WTC11 (cell line): ENCODE results near the gene MARVELD1. TPM values are rescaled to one million over a fixed set of nuclear protein-coding genes. Genes with fewer than 3 reads are reported as not detected.

Experiments used
- ATAC-seq: fragments of 200-7000 bp; cut with Tn5 transposase; 2 replicates; pipeline ENCODE4 v1.10.0; 2021; ENCODE audit warnings: mild to moderate bottlenecking, moderate library complexity
- CTCF ChIA-PET: fragments of 300-600 bp; sonication (Branson Sonifier 250); formaldehyde crosslinking; loops from one replicate; lab custom pipeline; 2021; ENCODE audit warnings: antibody characterized with exemption; lab: Charles Lee
- POLR2A ChIA-PET: fragments of 350-600 bp; sonication (Branson Sonifier 250); formaldehyde crosslinking; loops from one replicate; lab custom pipeline; 2021; ENCODE audit warnings: antibody characterized with exemption; lab: Charles Lee
- DNase-seq: peaks from one replicate; pipeline ENCODE4 v3.0.0; 2021; ENCODE audit warnings: low spot score
- H3K27ac Mint-ChIP-seq: 2 replicates; pipeline ENCODE4 v1.8.0; 2021; ENCODE audit warnings: mixed read lengths
- H3K27me3 Mint-ChIP-seq: 2 replicates; pipeline ENCODE4 v1.8.0; 2021; ENCODE audit warnings: low read depth, mild to moderate bottlenecking, moderate library complexity, mixed read lengths
- H3K36me3 Mint-ChIP-seq: 2 replicates; pipeline ENCODE4 v1.8.0; 2021; ENCODE audit warnings: mixed read lengths
- H3K4me1 Mint-ChIP-seq: 2 replicates; pipeline ENCODE4 v1.8.0; 2022; ENCODE audit warnings: mixed read lengths
- H3K4me3 Mint-ChIP-seq: 2 replicates; pipeline ENCODE4 v1.8.0; 2021; ENCODE audit warnings: mild to moderate bottlenecking, moderate library complexity, mixed read lengths
- H3K9me3 Mint-ChIP-seq: 2 replicates; pipeline ENCODE4 v1.8.0; 2021; ENCODE audit warnings: mixed read lengths
- AR ChIP-seq: fragments of 250-450 bp; sonication (Bioruptor Pico); IDR thresholded peaks from 2 replicates; pipeline ENCODE4 v1.9.0; 2021; ENCODE audit warnings: mild to moderate bottlenecking
- ATF1 ChIP-seq: sonication (generic); formaldehyde crosslinking; IDR thresholded peaks from 2 replicates; pipeline ENCODE4 v1.8.1; 2023; ENCODE audit warnings: mild to moderate bottlenecking, moderate library complexity, missing genetic modification reagents
- ELF4 ChIP-seq: sonication (generic); formaldehyde crosslinking; IDR thresholded peaks from 2 replicates; pipeline ENCODE4 v1.8.1; 2022; ENCODE audit warnings: low read depth, mild to moderate bottlenecking, moderate library complexity, missing genetic modification reagents
- EMX1 ChIP-seq: fragments of 250-450 bp; sonication (Bioruptor Pico); IDR thresholded peaks from 2 replicates; pipeline ENCODE4 v1.8.0; 2021; ENCODE audit warnings: mild to moderate bottlenecking
- FOXK1 ChIP-seq: sonication (generic); formaldehyde crosslinking; IDR thresholded peaks from 2 replicates; pipeline ENCODE4 v1.8.0; 2022; ENCODE audit warnings: mild to moderate bottlenecking, moderate library complexity, missing genetic modification reagents
- GRHL2 ChIP-seq: fragments of 250-450 bp; sonication (Bioruptor Pico); IDR thresholded peaks from 2 replicates; pipeline ENCODE4 v1.8.0; 2022; ENCODE audit warnings: mild to moderate bottlenecking, moderate library complexity; ENCODE audit not compliant: insufficient replicate concordance, severe bottlenecking
- JUN ChIP-seq: sonication (generic); formaldehyde crosslinking; IDR thresholded peaks from 2 replicates; pipeline ENCODE4 v1.8.0; 2023; ENCODE audit warnings: mild to moderate bottlenecking, missing genetic modification reagents
- NR1H2 ChIP-seq: sonication (generic); formaldehyde crosslinking; IDR thresholded peaks from 2 replicates; pipeline ENCODE4 v1.9.0; 2021; ENCODE audit warnings: mild to moderate bottlenecking, moderate library complexity, missing genetic modification reagents
- SP1 ChIP-seq: sonication (generic); formaldehyde crosslinking; conservative IDR thresholded peaks from 2 replicates; pipeline ENCODE4 v1.8.1; 2022; ENCODE audit warnings: missing genetic modification reagents
- STAT6 ChIP-seq: sonication (generic); formaldehyde crosslinking; conservative IDR thresholded peaks from 2 replicates; pipeline ENCODE4 v1.8.1; 2023; ENCODE audit warnings: mild to moderate bottlenecking, low read depth, missing genetic modification reagents, moderate library complexity
- ZNF121 ChIP-seq: sonication (generic); formaldehyde crosslinking; IDR thresholded peaks from 2 replicates; pipeline ENCODE4 v1.8.0; 2023; ENCODE audit warnings: missing genetic modification reagents
- ZNF416 ChIP-seq: fragments of 250-450 bp; sonication (Bioruptor Pico); IDR thresholded peaks from 2 replicates; pipeline ENCODE4 v1.9.0; 2021; ENCODE audit warnings: mild to moderate bottlenecking, inconsistent platforms
- ZSCAN18 ChIP-seq: fragments of 250-450 bp; sonication (Bioruptor Pico); IDR thresholded peaks from 2 replicates; pipeline ENCODE4 v2.1.2; 2022; ENCODE audit warnings: mild to moderate bottlenecking, moderate library complexity
- total RNA-seq: library from RNA; stranded (reverse); gene quantifications from 3 replicates; pipeline ENCODE4 v1.2.3, GENCODE V29; 2021
- TF ChIP-seq, protein P1 (sequence below): sonication (generic); formaldehyde crosslinking; IDR thresholded peaks from 2 replicates; pipeline ENCODE4 v1.8.0; 2022; ENCODE audit warnings: mild to moderate bottlenecking, missing genetic modification reagents
- TF ChIP-seq, protein P2 (sequence below): sonication (generic); formaldehyde crosslinking; IDR thresholded peaks from 2 replicates; pipeline ENCODE4 v1.8.1; 2022; ENCODE audit warnings: mild to moderate bottlenecking, moderate library complexity, missing genetic modification reagents
- TF ChIP-seq, protein P3 (sequence below): sonication (generic); formaldehyde crosslinking; IDR thresholded peaks from 2 replicates; pipeline ENCODE4 v1.8.1; 2022; ENCODE audit warnings: missing genetic modification reagents, borderline replicate concordance
- TF ChIP-seq, protein P4 (sequence below): sonication (generic); formaldehyde crosslinking; IDR thresholded peaks from 2 replicates; pipeline ENCODE4 v1.8.1; 2022; ENCODE audit warnings: low read depth, mild to moderate bottlenecking, moderate library complexity, missing genetic modification reagents, borderline replicate concordance
- TF ChIP-seq, protein P5 (sequence below): sonication (generic); formaldehyde crosslinking; IDR thresholded peaks from 2 replicates; pipeline ENCODE4 v1.8.0; 2022; ENCODE audit warnings: missing genetic modification reagents

MARVELD1 gene
- total RNA-seq, 1 experiment from 2014 or later, result 37.7 TPM

DNA sequence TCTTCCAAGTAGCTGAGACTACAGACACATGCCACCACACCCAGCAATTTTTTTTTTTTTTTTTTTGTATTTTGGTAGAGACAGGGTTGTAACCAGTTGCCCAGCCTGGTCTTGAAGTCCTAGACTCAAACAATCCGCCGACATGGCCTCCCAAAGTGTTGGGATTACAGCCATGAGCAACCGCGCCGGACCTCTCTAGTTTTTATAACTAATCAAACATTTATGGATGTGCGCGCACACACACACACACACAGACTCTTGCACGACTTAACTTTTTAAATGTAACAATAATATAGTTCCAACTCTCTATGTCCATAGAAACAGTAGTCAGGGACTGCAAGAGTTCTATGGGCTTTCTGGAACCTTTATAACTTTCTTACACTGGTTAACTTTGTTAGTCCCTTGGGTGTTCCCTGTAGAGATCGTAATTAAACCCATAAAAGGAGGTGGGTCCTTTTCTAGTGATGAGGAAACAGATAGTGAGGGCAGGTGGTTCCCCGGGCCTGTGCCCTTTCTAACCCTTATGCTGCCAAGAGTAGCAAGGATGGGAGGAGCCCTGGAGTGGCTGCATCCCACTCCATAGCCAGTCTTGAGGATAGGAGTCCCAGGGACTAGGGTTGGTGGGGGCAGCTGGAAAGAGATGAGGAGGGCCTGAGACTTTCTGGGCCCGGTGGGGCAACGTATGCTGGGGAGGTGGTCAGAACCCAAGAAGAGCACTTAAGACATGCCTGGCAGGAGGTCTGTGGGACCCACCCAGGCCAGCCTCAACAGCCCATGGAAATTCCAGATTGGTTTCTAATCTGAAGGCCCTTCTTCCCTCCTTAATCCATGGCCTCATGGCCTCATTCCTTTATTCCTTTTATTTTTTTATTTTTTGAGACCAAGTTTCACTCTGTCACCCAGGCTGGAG lies 8.6 kb downstream of the MARVELD1 start:
- Mint-ChIP-seq H3K4me1 (peaks cover 36% of the 10 kb centered on the region), H3K27me3 (no peaks in the 10 kb centered on the region; the same call in 1 of the 2 replicates), H3K9me3 (no peaks in the 10 kb centered on the region), H3K27ac (no peak overlapping the region), H3K36me3 (peaks cover 9% of the 10 kb centered on the region), H3K4me3 (no peak overlapping the region)
- TF ChIP-seq NR1H2 (CRISPR knock-in tag) (no peak), JUN (CRISPR knock-in tag) (no peak), GRHL2 (CRISPR knock-in tag) (no peak), EMX1 (no peak), SP1 (CRISPR knock-in tag) (no peak), AR (CRISPR knock-in tag) (no peak), ZNF416 (CRISPR knock-in tag) (no peak), FOXK1 (CRISPR knock-in tag) (no peak), ZSCAN18 (no peak)
- TF ChIP-seq, protein P1, sequence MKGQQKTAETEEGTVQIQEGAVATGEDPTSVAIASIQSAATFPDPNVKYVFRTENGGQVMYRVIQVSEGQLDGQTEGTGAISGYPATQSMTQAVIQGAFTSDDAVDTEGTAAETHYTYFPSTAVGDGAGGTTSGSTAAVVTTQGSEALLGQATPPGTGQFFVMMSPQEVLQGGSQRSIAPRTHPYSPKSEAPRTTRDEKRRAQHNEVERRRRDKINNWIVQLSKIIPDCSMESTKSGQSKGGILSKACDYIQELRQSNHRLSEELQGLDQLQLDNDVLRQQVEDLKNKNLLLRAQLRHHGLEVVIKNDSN, result no peak
- TF ChIP-seq, protein P2, sequence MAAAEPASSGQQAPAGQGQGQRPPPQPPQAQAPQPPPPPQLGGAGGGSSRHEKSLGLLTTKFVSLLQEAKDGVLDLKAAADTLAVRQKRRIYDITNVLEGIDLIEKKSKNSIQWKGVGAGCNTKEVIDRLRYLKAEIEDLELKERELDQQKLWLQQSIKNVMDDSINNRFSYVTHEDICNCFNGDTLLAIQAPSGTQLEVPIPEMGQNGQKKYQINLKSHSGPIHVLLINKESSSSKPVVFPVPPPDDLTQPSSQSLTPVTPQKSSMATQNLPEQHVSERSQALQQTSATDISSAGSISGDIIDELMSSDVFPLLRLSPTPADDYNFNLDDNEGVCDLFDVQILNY (CRISPR knock-in tag), result no peak
- TF ChIP-seq, protein P3, sequence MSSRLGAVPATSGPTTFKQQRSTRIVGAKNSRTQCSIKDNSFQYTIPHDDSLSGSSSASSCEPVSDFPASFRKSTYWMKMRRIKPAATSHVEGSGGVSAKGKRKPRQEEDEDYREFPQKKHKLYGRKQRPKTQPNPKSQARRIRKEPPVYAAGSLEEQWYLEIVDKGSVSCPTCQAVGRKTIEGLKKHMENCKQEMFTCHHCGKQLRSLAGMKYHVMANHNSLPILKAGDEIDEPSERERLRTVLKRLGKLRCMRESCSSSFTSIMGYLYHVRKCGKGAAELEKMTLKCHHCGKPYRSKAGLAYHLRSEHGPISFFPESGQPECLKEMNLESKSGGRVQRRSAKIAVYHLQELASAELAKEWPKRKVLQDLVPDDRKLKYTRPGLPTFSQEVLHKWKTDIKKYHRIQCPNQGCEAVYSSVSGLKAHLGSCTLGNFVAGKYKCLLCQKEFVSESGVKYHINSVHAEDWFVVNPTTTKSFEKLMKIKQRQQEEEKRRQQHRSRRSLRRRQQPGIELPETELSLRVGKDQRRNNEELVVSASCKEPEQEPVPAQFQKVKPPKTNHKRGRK, result no peak
- TF ChIP-seq, protein P4, sequence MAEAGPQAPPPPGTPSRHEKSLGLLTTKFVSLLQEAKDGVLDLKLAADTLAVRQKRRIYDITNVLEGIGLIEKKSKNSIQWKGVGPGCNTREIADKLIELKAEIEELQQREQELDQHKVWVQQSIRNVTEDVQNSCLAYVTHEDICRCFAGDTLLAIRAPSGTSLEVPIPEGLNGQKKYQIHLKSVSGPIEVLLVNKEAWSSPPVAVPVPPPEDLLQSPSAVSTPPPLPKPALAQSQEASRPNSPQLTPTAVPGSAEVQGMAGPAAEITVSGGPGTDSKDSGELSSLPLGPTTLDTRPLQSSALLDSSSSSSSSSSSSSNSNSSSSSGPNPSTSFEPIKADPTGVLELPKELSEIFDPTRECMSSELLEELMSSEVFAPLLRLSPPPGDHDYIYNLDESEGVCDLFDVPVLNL (CRISPR knock-in tag), result no peak
- ATAC-seq (no peak), DNase-seq (no peak)
- CTCF ChIA-PET, result interaction anchor here (0.8 to 5.1 kb wide), 7 partner anchors 9 to 45 kb away, joined by 3 to 68 read pairs (median 5); partner anchors contain the start of genes AVPI1 and ZFYVE27
- POLR2A ChIA-PET, result interaction anchor here (2.8 kb wide), 1 partner anchor 9 kb away, joined by 10 read pairs; the partner anchor contains the start of gene MARVELD1

GRCh38 chr10:97723001-97723400 lies 9.5 kb downstream of the MARVELD1 start:
- no peaks in the 10 kb centered on the region; the same call in 1 of the 2 replicates for H3K27me3 Mint-ChIP-seq
- no peak for DNase-seq
- ChIA-PET POLR2A (interaction anchor here (2.8 kb wide), 1 partner anchor 10 kb away, joined by 10 read pairs; the partner anchor contains the start of gene MARVELD1), CTCF (interaction anchor here (0.8 to 5.1 kb wide), 10 partner anchors 8 to 69 kb away, joined by 3 to 68 read pairs (median 8); partner anchors contain the start of genes AVPI1, MARVELD1 and ZFYVE27)
- no peak for ATAC-seq
- H3K27ac Mint-ChIP-seq, result no peak overlapping the region
- H3K9me3 Mint-ChIP-seq, result no peaks in the 10 kb centered on the region
- H3K4me1 Mint-ChIP-seq, result peaks cover 29% of the 10 kb centered on the region
- H3K4me3 Mint-ChIP-seq, result no peak overlapping the region
- peaks cover 2% of the 10 kb centered on the region for H3K36me3 Mint-ChIP-seq
- TF ChIP-seq ATF1 (CRISPR knock-in tag), result no peak
- TF ChIP-seq ZNF121 (CRISPR knock-in tag), result no peak
- TF ChIP-seq ELF4, result no peak
- TF ChIP-seq, protein P5, sequence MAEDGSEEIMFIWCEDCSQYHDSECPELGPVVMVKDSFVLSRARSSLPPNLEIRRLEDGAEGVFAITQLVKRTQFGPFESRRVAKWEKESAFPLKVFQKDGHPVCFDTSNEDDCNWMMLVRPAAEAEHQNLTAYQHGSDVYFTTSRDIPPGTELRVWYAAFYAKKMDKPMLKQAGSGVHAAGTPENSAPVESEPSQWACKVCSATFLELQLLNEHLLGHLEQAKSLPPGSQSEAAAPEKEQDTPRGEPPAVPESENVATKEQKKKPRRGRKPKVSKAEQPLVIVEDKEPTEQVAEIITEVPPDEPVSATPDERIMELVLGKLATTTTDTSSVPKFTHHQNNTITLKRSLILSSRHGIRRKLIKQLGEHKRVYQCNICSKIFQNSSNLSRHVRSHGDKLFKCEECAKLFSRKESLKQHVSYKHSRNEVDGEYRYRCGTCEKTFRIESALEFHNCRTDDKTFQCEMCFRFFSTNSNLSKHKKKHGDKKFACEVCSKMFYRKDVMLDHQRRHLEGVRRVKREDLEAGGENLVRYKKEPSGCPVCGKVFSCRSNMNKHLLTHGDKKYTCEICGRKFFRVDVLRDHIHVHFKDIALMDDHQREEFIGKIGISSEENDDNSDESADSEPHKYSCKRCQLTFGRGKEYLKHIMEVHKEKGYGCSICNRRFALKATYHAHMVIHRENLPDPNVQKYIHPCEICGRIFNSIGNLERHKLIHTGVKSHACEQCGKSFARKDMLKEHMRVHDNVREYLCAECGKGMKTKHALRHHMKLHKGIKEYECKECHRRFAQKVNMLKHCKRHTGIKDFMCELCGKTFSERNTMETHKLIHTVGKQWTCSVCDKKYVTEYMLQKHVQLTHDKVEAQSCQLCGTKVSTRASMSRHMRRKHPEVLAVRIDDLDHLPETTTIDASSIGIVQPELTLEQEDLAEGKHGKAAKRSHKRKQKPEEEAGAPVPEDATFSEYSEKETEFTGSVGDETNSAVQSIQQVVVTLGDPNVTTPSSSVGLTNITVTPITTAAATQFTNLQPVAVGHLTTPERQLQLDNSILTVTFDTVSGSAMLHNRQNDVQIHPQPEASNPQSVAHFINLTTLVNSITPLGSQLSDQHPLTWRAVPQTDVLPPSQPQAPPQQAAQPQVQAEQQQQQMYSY (CRISPR knock-in tag), result no peak
- TF ChIP-seq STAT6 (CRISPR knock-in tag), result no peak
